A673 (cell line): ENCODE data around the gene CADPS2.

Source experiments
- EZH2 ChIP-seq: fragments of 200-600 bp; sonication (generic); IDR thresholded peaks from 2 replicates; pipeline ENCODE4 v1.6.1; 2017; ENCODE audit warnings: borderline replicate concordance, low read depth, mild to moderate bottlenecking, mixed read lengths, antibody characterized with exemption, low read length; ENCODE audit not compliant: poor library complexity, severe bottlenecking
- TF ChIP-seq, protein P1 (sequence below): fragments of 300-800, 200-600 bp; sonication (generic); conservative IDR thresholded peaks from 2 replicates; pipeline ENCODE4 v1.5.1; 2017; ENCODE audit warnings: low read depth, mild to moderate bottlenecking, antibody characterized with exemption, low read length, moderate library complexity, mixed read lengths

DNA sequence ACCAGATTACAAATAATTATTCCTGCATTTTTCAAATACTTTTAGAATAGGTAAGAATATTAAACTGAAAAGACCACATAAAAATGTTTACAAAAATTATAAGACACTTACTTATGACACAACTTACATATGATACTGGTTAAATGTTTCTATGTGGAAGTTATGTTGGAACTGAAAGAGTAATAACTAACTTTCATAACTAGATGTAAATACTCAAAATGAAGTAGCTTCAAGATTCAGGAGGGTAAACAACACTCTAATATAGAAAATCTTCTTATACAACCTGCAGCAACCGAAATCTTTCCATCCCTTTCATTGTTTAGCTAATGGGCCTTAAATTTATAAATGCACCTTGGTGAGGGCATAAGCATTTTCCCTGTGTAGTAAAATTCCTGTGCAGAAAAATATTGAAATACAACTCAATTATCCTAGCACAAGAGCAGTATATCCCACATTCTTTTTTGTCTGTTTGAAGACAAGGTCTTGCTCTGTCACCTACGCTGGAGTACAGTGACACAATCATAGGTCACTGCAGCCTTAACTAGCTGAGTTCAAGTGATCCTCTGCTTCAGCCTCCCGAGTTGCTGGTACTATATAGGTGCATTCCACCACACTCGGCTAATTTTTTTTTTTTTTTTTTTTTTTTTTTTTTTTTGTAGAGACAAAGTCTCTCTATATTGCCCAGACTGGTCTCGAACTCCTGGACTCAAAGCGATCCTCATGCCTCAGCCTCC lies 168.7 kb downstream of the CADPS2 start:
- TF ChIP-seq, protein P1, sequence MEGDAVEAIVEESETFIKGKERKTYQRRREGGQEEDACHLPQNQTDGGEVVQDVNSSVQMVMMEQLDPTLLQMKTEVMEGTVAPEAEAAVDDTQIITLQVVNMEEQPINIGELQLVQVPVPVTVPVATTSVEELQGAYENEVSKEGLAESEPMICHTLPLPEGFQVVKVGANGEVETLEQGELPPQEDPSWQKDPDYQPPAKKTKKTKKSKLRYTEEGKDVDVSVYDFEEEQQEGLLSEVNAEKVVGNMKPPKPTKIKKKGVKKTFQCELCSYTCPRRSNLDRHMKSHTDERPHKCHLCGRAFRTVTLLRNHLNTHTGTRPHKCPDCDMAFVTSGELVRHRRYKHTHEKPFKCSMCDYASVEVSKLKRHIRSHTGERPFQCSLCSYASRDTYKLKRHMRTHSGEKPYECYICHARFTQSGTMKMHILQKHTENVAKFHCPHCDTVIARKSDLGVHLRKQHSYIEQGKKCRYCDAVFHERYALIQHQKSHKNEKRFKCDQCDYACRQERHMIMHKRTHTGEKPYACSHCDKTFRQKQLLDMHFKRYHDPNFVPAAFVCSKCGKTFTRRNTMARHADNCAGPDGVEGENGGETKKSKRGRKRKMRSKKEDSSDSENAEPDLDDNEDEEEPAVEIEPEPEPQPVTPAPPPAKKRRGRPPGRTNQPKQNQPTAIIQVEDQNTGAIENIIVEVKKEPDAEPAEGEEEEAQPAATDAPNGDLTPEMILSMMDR, result no peak
- TF ChIP-seq EZH2, result no peak
